Natural killer cell (primary cell): ENCODE results near the gene RAB9B. TPM values are rescaled to one million over a fixed set of nuclear protein-coding genes. Genes with fewer than 3 reads are reported as not detected.

Source experiments
- ATAC-seq, 3 donors: fragments of 150-1000 bp in 2 of 3; fragments of 200-7000 bp in 1 of 3; cut with Tn5 transposase; 1 replicate in 1 of 3; 2 replicates in 2 of 3; pipeline ENCODE4 v1.10.0; 2021; ENCODE audit warnings: mild to moderate bottlenecking in 2 of 3, moderate library complexity in 2 of 3
- DNase-seq, 2 donors: peaks; one replicate each; pipeline versions ENCODE4 v3.0.0 to v3.0.0-alpha.2; 2013 to 2021; ENCODE audit warnings: mixed read lengths in 1 of 2
- H3K27ac ChIP-seq: one replicate; pipeline ENCODE4 v1.5.1; 2013; ENCODE audit warnings: mild to moderate bottlenecking, low read length
- H3K27me3 ChIP-seq: one replicate; pipeline ENCODE4 v1.6.1; 2013; ENCODE audit warnings: low read length; ENCODE audit not compliant: control insufficient read depth, insufficient read depth
- H3K36me3 ChIP-seq: one replicate; pipeline ENCODE4 v1.6.1; 2013; ENCODE audit warnings: low read length; ENCODE audit not compliant: control insufficient read depth, insufficient read depth
- H3K4me1 ChIP-seq: one replicate; pipeline ENCODE4 v1.6.1; 2013; ENCODE audit warnings: low read length; ENCODE audit not compliant: control insufficient read depth, insufficient read depth
- H3K4me3 ChIP-seq: one replicate; pipeline ENCODE4 v1.5.1; 2013; ENCODE audit warnings: low read length
- H3K9me3 ChIP-seq: one replicate; pipeline ENCODE4 v1.6.1; 2013; ENCODE audit warnings: low read length; ENCODE audit not compliant: control insufficient read depth, insufficient read depth
- H3K27ac Mint-ChIP-seq, 2 donors: one replicate each; pipeline ENCODE4 v1.8.0; 2022; ENCODE audit warnings: mild to moderate bottlenecking in 2 of 2, mixed read lengths in 2 of 2, moderate library complexity in 1 of 2
- H3K27me3 Mint-ChIP-seq, 2 donors: one replicate each; pipeline ENCODE4 v1.8.0; 2022; ENCODE audit warnings: low read depth in 2 of 2, mixed read lengths in 2 of 2
- H3K36me3 Mint-ChIP-seq: one replicate; pipeline ENCODE4 v1.8.0; 2022; ENCODE audit warnings: mixed read lengths
- H3K4me1 Mint-ChIP-seq, 2 donors: one replicate each; pipeline ENCODE4 v1.8.0; 2022; ENCODE audit warnings: mixed read lengths in 2 of 2
- H3K4me3 Mint-ChIP-seq: one replicate; pipeline ENCODE4 v1.8.0; 2022; ENCODE audit warnings: mild to moderate bottlenecking, moderate library complexity, mixed read lengths
- H3K9me3 Mint-ChIP-seq, 2 donors: one replicate each; pipeline ENCODE4 v1.8.0; 2022; ENCODE audit warnings: mixed read lengths in 2 of 2
- WGBS: methylation state at CpG from one replicate; pipeline ENCODE4 v1.1.7; 2013; ENCODE audit warnings: missing lambda C conversion rate; ENCODE audit not compliant: insufficient coverage; 5-methylcytosine and 5-hydroxymethylcytosine counted together
- intact Hi-C: fragments of 100-400 bp; cut with micrococcal nuclease; formaldehyde crosslinking; loops from one replicate; pipeline ENCODE4 v1.14.2; 2022
- total RNA-seq, 4 donors: library from RNA; stranded (reverse); fragments of 120-200 nt in 1 of 4; gene quantifications; one replicate each; pipeline versions ENCODE4 v1.2.3 to v1.2.4, GENCODE V29; 2013 to 2022
- TF ChIP-seq, protein P1 (sequence below): fragments of 200-600 bp; IDR thresholded peaks from one replicate; pipeline ENCODE4 v1.8.0; 2022; ENCODE audit warnings: antibody characterized with exemption

RAB9B gene
- total RNA-seq, 3 donors from 2014 or later (not counting 1 experiment from before 2014, with no cell fraction given) = 0.45 to 0.64 (median 0.50) TPM

DNA sequence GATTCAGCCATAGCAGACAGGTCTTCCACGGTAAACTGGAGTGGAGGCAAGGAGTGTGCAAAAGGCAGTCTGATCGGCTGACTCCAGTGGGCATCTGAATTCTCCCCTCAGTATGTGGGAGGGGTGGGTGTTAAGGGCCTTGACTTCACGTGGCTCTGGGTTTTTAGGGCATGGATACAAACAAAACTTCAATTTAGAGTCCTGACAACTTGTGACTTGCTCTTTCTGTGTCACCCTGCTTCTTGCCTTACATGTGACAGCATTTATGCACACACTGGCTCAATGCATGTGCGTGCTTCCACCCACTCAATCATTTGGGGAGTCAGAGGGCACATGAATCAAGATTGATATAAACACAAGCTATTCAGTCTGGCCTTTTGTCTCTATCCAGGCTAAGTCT is 37.9 kb downstream of the RAB9B start:
- intact Hi-C loops = no loop called here
- H3K27ac Mint-ChIP-seq = no peak overlapping the region
- no peak overlapping the region for H3K4me3 Mint-ChIP-seq
- no peaks in the 10 kb centered on the region for H3K4me1 ChIP-seq
- no peaks in the 10 kb centered on the region for H3K4me1 Mint-ChIP-seq
- no peaks in the 10 kb centered on the region for H3K27me3 ChIP-seq
- H3K27ac ChIP-seq = no peak overlapping the region
- no peaks in the 10 kb centered on the region for H3K9me3 Mint-ChIP-seq
- ATAC-seq = no peak
- no peaks in the 10 kb centered on the region for H3K36me3 Mint-ChIP-seq
- H3K27me3 Mint-ChIP-seq = peaks cover 0 to 34% of the 10 kb centered on the region in 2 donors
- 75% methylated on average over 4 of the region's 4 CpGs for WGBS
- TF ChIP-seq, protein P1, sequence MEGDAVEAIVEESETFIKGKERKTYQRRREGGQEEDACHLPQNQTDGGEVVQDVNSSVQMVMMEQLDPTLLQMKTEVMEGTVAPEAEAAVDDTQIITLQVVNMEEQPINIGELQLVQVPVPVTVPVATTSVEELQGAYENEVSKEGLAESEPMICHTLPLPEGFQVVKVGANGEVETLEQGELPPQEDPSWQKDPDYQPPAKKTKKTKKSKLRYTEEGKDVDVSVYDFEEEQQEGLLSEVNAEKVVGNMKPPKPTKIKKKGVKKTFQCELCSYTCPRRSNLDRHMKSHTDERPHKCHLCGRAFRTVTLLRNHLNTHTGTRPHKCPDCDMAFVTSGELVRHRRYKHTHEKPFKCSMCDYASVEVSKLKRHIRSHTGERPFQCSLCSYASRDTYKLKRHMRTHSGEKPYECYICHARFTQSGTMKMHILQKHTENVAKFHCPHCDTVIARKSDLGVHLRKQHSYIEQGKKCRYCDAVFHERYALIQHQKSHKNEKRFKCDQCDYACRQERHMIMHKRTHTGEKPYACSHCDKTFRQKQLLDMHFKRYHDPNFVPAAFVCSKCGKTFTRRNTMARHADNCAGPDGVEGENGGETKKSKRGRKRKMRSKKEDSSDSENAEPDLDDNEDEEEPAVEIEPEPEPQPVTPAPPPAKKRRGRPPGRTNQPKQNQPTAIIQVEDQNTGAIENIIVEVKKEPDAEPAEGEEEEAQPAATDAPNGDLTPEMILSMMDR = no peak
- no peaks in the 10 kb centered on the region for H3K9me3 ChIP-seq
- no peak overlapping the region for H3K4me3 ChIP-seq
- no peaks in the 10 kb centered on the region for H3K36me3 ChIP-seq
- DNase-seq = no peak

DNA sequence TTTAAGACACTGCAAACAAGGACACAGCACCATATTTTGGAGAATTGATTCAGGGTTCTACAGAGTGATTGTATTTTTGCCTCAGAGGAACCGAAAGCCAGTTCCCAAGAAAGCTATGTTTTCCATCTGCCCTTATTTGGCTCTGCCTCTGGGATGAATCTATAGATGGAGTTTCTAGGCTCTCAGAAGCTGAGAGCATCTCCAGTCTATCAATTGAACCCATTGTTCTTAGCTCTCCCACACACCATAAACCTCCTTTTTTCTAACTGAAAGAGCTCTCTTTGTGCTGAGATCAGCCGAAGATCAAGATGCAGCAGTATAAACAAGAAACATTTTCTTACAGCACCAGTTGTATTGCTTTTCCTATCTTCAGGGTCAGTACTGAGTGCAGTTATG is 38.5 kb downstream of the RAB9B start:
- Mint-ChIP-seq H3K36me3 (no peaks in the 10 kb centered on the region), H3K27me3 (peaks cover 0 to 34% of the 10 kb centered on the region in 2 donors), H3K27ac (no peak overlapping the region), H3K4me3 (no peak overlapping the region), H3K4me1 (no peaks in the 10 kb centered on the region), H3K9me3 (no peaks in the 10 kb centered on the region)
- Histone ChIP-seq H3K27ac (no peak overlapping the region), H3K36me3 (no peaks in the 10 kb centered on the region), H3K4me3 (no peak overlapping the region), H3K27me3 (no peaks in the 10 kb centered on the region), H3K9me3 (no peaks in the 10 kb centered on the region), H3K4me1 (no peaks in the 10 kb centered on the region)
- WGBS = 97% methylated on average over 2 of the region's 2 CpGs
- TF ChIP-seq, protein P1 = no peak
- intact Hi-C loops = no loop called here
- no peak for ATAC-seq
- DNase-seq = no peak

DNA sequence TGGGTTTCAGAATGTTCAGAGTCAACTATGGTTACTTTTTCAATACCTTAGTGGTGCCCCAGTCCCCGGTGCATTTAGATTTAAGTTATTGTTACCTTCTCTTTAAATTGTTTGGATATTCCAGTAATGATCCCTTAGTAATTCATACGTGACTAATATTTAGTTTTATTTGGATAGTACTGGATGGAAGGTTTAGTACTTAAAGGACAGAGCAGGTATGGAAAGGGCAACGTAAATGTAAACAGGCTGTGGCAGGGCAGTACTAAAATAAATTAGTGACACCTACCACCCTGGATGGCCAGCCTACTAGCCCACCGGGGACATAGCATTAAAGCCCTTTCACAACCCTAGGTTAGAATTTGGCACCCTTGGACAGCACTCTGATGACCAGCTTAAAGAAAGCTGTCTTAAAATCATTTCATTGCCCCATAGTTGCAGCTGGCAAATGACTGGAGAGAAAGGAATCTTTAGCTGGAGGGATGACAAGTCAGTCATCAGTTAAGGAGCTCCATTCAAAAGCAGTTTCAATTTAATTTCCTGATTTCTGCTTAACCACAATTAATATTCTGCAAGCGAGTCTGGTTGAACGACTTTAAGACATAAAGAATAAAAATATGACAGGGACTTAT is 39.0 kb downstream of the RAB9B start:
- no peaks in the 10 kb centered on the region for H3K4me1 Mint-ChIP-seq
- H3K4me1 ChIP-seq = no peaks in the 10 kb centered on the region

More for the DNA sequence above, 39.0 kb downstream of the RAB9B start:
- Mint-ChIP-seq H3K36me3 (no peaks in the 10 kb centered on the region), H3K4me3 (no peak overlapping the region), H3K27ac (no peak overlapping the region), H3K27me3 (peaks cover 0 to 34% of the 10 kb centered on the region in 2 donors), H3K9me3 (no peaks in the 10 kb centered on the region)
- TF ChIP-seq, protein P1 = no peak
- WGBS = 90% methylated on average over 3 of the region's 6 CpGs
- intact Hi-C loops = no loop called here
- ATAC-seq (no peak), DNase-seq (no peak)
- H3K4me3 ChIP-seq = no peak overlapping the region
- no peaks in the 10 kb centered on the region for H3K27me3 ChIP-seq
- no peaks in the 10 kb centered on the region for H3K9me3 ChIP-seq
- H3K27ac ChIP-seq = no peak overlapping the region
- no peaks in the 10 kb centered on the region for H3K36me3 ChIP-seq
